Stimulated activated naive CD8-positive, alpha-beta T cell treated with anti-CD3 and anti-CD28 coated beads, Interleukin-15, amount 100 ng/mL, for 72 hours (primary cell): ENCODE results near the gene PALM.

Source experiments
- ATAC-seq: fragments of 150-1000 bp; cut with Tn5 transposase; 2 replicates; pipeline ENCODE4 v1.10.0; 2021; ENCODE audit warnings: mild to moderate bottlenecking, moderate library complexity
- DNase-seq, 2 donors: peaks; one replicate each; pipeline ENCODE4 v3.0.0; 2021 to 2022
- H3K27ac Mint-ChIP-seq, 2 donors: one replicate each; pipeline ENCODE4 v1.8.0; 2022; ENCODE audit warnings: mild to moderate bottlenecking in 2 of 2, mixed read lengths in 2 of 2, moderate library complexity in 2 of 2
- H3K27me3 Mint-ChIP-seq: one replicate; pipeline ENCODE4 v1.8.0; 2022; ENCODE audit warnings: mixed read lengths
- H3K4me1 Mint-ChIP-seq: one replicate; pipeline ENCODE4 v1.8.0; 2022; ENCODE audit warnings: mild to moderate bottlenecking, mixed read lengths
- H3K4me3 Mint-ChIP-seq, 2 donors: one replicate each; pipeline ENCODE4 v1.8.0; 2022; ENCODE audit warnings: mild to moderate bottlenecking in 2 of 2, mixed read lengths in 2 of 2, moderate library complexity in 1 of 2
- H3K9me3 Mint-ChIP-seq, 2 donors: one replicate each; pipeline ENCODE4 v1.8.0; 2022; ENCODE audit warnings: mixed read lengths in 2 of 2

PALM gene

DNA sequence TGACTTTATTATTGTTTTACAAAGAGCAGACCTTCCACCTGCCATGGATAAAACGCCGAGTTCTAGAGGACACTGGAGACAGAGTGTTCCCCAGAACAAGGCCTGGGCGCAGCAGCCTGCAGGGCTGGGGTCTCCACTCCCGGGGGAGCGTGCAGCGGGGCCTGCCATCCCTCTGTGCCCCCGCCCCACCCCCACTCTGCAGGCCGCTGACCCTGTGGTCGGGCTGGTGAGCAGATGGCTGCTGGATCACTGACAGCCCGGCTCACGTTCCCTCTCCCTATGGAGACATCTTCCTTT lies 79.9 kb downstream of the PALM start:
- no peak overlapping the region for H3K4me3 Mint-ChIP-seq
- H3K27me3 Mint-ChIP-seq = peaks cover 15% of the 10 kb centered on the region
- DNase-seq (no peak), ATAC-seq (no peak)
- H3K27ac Mint-ChIP-seq = peak overlapping the region; percentile 73 to 96
- H3K4me1 Mint-ChIP-seq = no peaks in the 10 kb centered on the region
- H3K9me3 Mint-ChIP-seq = no peaks in the 10 kb centered on the region

DNA sequence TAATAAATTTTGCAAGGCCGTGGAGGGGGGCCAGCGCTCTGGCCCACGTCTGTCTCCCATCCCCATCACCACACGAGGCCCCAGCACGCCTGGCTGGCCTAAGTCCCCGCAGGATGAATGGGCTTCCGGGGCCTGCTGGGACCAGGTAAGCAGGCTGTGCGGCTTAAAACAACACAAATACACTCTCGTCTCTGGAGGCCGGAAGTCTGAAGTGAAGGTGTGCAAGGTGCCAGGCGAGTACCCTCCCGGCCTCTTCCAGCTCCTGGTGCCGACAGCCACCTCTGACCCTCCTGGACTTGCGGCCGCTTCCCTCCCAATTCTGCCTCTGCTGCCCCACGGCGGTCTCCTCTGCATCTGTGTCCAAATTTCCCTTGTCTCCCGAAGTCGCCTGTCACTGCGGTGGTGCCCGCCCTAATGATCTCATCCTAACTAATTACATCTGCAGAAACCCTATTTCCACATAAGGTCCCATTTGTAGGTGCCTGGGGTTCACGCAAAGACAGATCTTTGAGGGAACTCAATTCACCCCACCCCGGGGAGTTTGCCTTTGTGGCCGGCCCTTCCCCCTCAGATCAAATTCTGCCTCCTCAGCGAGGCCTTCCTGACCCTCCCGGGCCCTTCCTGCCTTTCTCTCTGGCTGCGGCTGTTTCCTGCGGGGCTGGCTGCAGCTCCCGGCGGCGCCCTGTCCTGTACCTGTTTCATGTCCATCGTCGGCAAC lies 80.4 kb downstream of the PALM start:
- H3K9me3 Mint-ChIP-seq = no peaks in the 10 kb centered on the region
- ATAC-seq = no peak
- H3K4me3 Mint-ChIP-seq = no peak overlapping the region
- H3K27ac Mint-ChIP-seq = peak overlapping the region; percentile 73 to 96
- no peaks in the 10 kb centered on the region for H3K4me1 Mint-ChIP-seq
- DNase-seq = no peak
- H3K27me3 Mint-ChIP-seq = peaks cover 15% of the 10 kb centered on the region

DNA sequence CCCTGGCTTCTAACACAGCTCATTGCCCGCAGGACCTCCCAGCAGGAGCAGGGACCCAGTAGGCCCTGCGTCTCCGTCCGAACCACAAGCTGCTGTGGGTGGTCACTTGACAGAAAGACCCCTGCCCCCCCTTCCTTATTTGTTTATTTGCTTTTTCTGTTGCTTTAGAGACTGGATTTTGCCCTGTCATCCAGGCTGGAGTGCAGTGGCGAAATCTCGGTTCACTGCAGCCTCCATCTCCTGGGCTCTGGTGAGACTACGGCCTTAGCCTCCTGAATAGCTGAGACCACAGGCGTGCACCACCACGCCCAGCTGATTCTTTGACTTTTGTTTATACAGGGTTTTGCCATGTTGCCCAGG lies 80.9 kb downstream of the PALM start:
- Mint-ChIP-seq H3K27ac (peak overlapping the region; percentile 79 to 91), H3K27me3 (peaks cover 15% of the 10 kb centered on the region), H3K9me3 (no peaks in the 10 kb centered on the region), H3K4me1 (no peaks in the 10 kb centered on the region), H3K4me3 (no peak overlapping the region)
- DNase-seq (no peak), ATAC-seq (no peak)

DNA sequence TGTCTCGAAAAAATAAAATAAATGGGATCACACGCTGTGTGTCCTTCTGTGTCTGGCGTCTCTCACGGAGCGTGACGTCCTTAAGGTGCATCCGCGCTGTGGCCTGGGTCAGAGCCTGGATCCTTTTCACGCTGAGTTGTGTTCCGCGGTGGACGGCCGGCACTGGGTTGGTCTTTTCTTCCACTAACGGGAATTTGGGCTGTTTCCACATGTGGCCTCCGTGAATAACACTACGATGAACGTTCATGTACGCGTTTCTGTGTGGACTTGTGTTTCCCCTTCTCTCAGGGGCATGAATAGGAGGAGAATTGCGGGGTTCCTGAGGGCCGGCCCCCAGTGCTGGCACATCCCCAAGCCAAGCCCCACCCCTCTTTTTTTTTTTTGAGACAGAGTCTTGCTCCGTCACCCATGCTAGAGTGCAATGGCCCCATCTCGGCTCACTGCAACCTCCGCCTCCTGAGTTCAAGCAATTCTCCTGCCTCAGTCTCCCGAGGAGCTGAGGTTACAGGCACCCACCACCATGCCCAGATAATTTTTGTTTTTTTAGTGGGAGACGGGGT lies 82.4 kb downstream of the PALM start:
- ATAC-seq (no peak), DNase-seq (no peak)
- Mint-ChIP-seq H3K27ac (no peak overlapping the region), H3K4me3 (no peak overlapping the region), H3K4me1 (no peaks in the 10 kb centered on the region), H3K9me3 (no peaks in the 10 kb centered on the region), H3K27me3 (peaks cover 15% of the 10 kb centered on the region)

DNA sequence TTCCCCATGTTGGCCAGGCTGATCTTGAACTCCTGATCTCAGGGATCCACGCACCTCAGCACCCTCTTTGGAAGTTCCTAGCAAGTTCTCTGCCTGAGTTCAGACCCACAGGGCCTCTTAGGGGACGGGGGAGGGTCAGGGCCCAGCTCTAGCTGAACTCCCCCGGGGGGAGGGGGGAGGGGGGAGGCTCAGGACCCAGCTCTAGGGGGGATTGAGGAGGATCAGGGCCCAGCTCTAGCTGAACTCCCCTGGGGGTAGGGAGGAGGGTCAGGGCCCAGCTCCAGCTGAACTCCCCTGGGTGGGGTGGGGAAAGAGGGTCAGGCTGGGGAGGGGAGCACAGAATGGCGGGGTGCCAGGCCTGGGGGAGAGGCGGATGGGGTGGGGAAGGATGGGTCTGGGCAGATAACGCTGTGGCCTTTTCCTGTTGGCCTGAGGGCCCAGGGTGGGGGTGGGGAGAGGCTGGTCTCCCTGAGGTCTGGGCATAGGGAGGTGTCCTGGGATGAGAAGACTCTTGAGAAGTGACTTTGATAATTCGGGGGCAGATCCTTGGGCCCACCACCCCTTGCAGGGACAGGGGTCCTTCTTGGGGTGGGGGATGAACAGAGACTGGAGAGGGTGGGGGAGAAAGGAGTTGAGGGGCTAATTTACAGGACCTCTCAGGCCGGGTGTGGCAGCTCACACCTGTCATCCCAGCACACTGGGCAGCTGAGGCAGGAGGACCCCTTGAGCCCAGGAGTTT lies 83.0 kb downstream of the PALM start:
- peaks cover 15% of the 10 kb centered on the region for H3K27me3 Mint-ChIP-seq
- no peak for DNase-seq
- H3K4me3 Mint-ChIP-seq = no peak overlapping the region
- ATAC-seq = peak; percentile 29
- H3K4me1 Mint-ChIP-seq = peaks cover 3% of the 10 kb centered on the region
- no peak overlapping the region for H3K27ac Mint-ChIP-seq
- no peaks in the 10 kb centered on the region for H3K9me3 Mint-ChIP-seq

DNA sequence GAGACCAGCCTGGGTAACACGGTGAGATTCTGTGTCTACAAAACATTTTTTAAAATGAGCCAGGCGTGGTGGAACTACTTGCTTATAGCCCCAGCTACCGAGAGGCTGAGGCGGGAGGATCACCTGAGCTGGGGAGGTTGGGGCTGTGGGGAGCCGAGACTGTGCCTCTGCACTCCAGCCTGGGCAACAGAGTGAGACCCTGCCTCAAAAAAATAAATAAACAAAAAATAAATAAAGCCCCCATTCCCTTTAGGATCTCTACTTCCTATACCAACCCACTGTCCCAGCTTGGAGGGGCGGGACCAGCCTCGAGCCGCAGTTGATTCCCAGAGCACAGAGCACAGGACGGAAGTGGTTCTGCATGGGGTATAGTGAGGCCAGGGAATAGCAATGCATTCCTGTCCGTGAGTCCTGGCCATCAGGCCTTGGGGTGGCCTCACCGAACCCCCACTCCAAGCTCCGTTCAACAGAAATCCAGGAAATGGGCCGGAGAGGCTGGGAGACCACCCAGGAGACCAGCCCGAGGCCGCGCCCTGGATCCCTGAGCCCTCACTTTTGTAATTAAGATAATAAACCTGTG lies 83.7 kb downstream of the PALM start:
- Mint-ChIP-seq H3K27me3 (peaks cover 15% of the 10 kb centered on the region), H3K27ac (peak overlapping the region in 1 of 2 donors; percentile 54), H3K4me1 (peaks cover 5% of the 10 kb centered on the region), H3K9me3 (no peaks in the 10 kb centered on the region), H3K4me3 (no peak overlapping the region)
- ATAC-seq (no peak), DNase-seq (no peak)

DNA sequence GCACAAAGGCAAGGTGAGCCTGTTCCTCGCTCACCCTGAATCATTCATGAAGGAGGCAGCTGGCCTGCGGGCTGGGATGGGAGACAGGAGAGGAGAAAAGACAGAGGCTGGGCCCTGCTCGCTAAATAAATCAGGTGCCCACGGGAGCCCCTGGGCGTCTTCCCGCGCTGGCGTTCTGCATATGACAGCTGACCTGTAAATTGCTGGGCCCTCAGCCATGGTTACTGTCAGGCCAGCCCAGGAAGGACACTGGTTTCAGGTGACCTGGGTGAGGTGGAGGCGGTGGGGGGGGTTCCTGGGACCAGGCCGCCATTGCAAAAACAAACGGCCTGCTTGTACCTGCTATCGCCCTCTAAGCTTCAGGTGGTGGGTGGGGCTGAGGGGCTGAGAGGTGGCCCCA lies 85.1 kb downstream of the PALM start:
- H3K4me1 Mint-ChIP-seq = peaks cover 5% of the 10 kb centered on the region
- ATAC-seq (no peak), DNase-seq (no peak)
- peaks cover 13% of the 10 kb centered on the region for H3K27me3 Mint-ChIP-seq
- no peak overlapping the region for H3K4me3 Mint-ChIP-seq
- no peak overlapping the region for H3K27ac Mint-ChIP-seq
- no peaks in the 10 kb centered on the region for H3K9me3 Mint-ChIP-seq

DNA sequence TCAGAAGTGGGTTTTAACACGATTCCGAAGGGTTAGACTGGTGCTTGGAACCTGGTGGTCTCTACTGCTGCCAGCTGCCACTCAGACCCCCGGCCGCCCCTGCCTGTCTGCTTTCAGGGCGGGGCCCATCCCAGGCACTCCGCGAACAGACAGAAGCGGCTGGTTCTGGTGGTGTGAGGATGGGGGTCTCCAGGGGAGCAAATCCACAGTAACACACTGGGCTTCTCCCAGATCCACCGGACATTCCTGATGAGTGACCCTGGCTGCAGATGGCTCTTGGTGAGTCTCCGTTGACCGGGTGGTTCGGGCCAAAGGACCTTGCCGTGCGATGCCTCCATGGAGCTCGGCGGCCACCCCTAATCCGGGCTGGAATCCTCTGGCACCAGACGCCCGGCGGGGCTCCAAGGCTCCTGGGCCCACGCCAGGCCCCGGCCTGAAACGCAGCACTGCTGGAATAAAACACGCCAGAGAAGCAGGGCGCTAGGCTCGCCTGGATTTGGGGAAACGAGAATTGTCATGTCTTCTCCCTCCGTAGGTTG lies 86.4 kb downstream of the PALM start:
- no peak for DNase-seq
- Mint-ChIP-seq H3K27me3 (no peaks in the 10 kb centered on the region), H3K4me3 (peak overlapping the region; percentile 9 to 67), H3K4me1 (peaks cover 19% of the 10 kb centered on the region), H3K27ac (no peak overlapping the region), H3K9me3 (no peaks in the 10 kb centered on the region)
- no peak for ATAC-seq

DNA sequence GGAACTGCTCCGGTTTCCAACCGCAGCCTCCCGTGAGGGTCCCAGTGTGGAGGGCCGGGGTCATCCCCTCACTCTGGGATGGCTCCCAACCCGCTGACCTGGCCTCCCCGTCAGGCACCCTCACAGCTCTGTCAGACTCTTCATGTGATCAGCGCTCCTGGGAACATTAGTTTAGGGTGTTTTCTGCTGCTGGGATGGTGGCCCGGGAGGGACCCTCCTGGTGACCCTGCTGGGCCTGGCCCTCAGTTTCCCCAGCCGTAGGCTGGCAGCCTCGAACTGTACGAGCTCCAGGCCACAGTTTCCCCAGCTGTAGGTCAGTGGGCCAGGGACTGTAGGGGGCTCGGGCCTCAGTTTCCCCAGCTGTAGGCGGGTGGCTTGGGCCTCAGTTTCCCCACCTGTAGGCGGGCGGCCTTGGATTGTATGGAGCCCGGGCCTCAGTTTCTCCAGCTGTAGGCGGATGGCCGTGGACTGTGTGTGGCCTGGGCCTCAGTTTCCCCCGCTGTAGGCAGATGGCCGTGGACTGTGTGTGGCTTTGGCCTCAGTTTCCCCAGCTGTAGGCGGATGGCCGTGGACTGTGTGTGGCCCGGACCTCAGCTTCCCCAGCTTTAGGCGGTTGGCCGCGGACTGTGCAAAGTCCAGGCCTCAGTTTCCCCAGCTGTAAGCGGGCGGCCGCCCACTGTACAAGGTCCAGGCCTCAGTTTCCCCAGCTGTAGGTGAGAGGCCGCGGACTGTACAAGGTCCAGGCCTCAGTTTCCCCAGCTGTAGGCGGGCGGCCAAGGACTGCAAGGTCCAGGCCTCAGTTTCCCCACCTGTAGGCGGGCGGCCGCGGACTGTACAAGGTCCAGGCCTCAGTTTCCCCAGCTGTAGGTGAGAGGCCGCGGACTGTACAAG lies 87.2 kb downstream of the PALM start:
- DNase-seq (no peak), ATAC-seq (no peak)
- no peak overlapping the region for H3K27ac Mint-ChIP-seq
- H3K27me3 Mint-ChIP-seq = no peaks in the 10 kb centered on the region
- H3K4me1 Mint-ChIP-seq = peaks cover 27% of the 10 kb centered on the region
- H3K4me3 Mint-ChIP-seq = peak overlapping the region; percentile 9 to 97
- H3K9me3 Mint-ChIP-seq = no peaks in the 10 kb centered on the region

DNA sequence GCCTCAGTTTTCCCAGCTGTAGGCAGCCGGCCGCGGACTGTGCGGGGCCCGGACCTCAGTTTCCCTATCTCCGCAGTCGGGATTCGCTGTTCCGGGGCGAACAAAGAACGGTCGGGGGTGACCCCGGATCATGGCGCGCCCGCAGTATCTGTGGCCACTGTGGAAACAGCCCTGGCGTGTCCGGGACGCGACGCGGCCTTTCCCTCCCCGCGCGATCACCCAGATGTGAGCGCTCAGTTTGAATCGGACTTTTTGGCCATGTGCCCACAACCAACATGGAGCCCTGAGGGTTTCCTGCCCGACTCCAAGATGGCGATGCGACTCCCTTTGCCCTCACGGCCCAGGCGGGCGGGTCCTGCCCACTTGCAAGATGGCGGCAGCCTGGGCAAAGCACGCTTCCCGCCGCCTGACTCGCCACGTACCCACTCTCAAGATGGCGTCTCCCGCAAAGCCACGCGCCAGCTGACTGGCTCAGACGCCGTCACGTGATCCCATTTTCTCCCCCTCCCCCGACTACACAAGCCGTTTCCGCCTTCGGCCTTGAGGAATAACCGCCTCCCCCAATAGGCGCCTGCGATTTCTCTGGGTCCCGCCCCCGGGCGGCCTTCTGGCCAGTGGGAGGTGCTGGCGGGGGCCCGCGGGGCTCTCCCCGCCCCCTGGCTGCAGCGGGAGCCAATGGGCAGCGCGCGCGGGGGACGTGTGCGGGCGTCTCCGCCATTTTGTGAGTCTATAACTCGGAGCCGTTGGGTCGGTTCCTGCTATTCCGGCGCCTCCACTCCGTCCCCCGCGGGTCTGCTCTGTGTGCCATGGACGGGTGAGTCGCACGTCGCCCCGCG lies 88.2 kb downstream of the PALM start, which contains the start of gene PTBP1:
Gene PTBP1 (plus strand): TSS at position 761 of the 836 bp plus-strand sequence. CDS start 46 bp downstream, at position 807.
- H3K27me3 Mint-ChIP-seq = no peaks in the 10 kb centered on the region
- H3K27ac Mint-ChIP-seq = peak within 1 kb of the TSS; percentile 96 to 99
- peak within 1 kb of the TSS; percentile 94 to 97 for H3K4me3 Mint-ChIP-seq
- no peaks in the 10 kb centered on the region for H3K9me3 Mint-ChIP-seq
- peaks cover 37% of the 10 kb centered on the region for H3K4me1 Mint-ChIP-seq
- DNase-seq = peak; percentile 99 to 100
- peak; percentile 84 for ATAC-seq
